Parathyroid adenoma (tissue), 2 donors: ENCODE data around the gene PIP4K2C.

Experiments used
- H2AFZ ChIP-seq: fragments of 300-600 bp; sonication (generic); one replicate; pipeline ENCODE4 v1.7.0; 2017; ENCODE audit warnings: antibody characterized with exemption, mild to moderate bottlenecking
- H3K27ac ChIP-seq: fragments of 300-600 bp; sonication (generic); one replicate; pipeline ENCODE4 v1.7.0; 2017
- H3K27me3 ChIP-seq: fragments of 300-600 bp; sonication (generic); one replicate; pipeline ENCODE4 v1.7.0; 2017; ENCODE audit warnings: low read length; ENCODE audit not compliant: control insufficient read depth, insufficient read depth
- H3K36me3 ChIP-seq: fragments of 300-600 bp; sonication (generic); one replicate; pipeline ENCODE4 v1.7.0; 2017; ENCODE audit warnings: low read length; ENCODE audit not compliant: control insufficient read depth, insufficient read depth
- H3K4me1 ChIP-seq: fragments of 300-600 bp; sonication (generic); one replicate; pipeline ENCODE4 v1.7.0; 2017; ENCODE audit warnings: control low read depth
- H3K4me2 ChIP-seq: fragments of 300-600 bp; sonication (generic); one replicate; pipeline ENCODE4 v1.7.0; 2017; ENCODE audit warnings: low read length
- H3K4me3 ChIP-seq: fragments of 300-600 bp; sonication (generic); one replicate; pipeline ENCODE4 v1.7.0; 2017; ENCODE audit warnings: low read depth, low read length
- H3K79me2 ChIP-seq: fragments of 300-600 bp; sonication (generic); one replicate; pipeline ENCODE4 v1.7.0; 2017; ENCODE audit warnings: control low read depth
- H3K9ac ChIP-seq: fragments of 300-600 bp; sonication (generic); one replicate; pipeline ENCODE4 v1.7.0; 2017; ENCODE audit warnings: mild to moderate bottlenecking
- H3K9me3 ChIP-seq: fragments of 300-600 bp; sonication (generic); one replicate; pipeline ENCODE4 v1.7.0; 2017; ENCODE audit warnings: low read length; ENCODE audit not compliant: control insufficient read depth
- TF ChIP-seq, protein P1 (sequence below): fragments of 300-600 bp; sonication (generic); IDR thresholded peaks from one replicate; pipeline ENCODE4 v1.7.0; 2017; ENCODE audit warnings: antibody characterized with exemption, mild to moderate bottlenecking
- donor health status: primary hyperparathyroidism.

PIP4K2C gene

GRCh38 chr12:57583008-57583831, 7.8 kb upstream of the PIP4K2C start:
- Histone ChIP-seq H3K4me3 (no peak overlapping the region), H2AFZ (no peak overlapping the region), H3K9me3 (no peaks in the 10 kb centered on the region), H3K36me3 (no peaks in the 10 kb centered on the region), H3K4me2 (no peak overlapping the region), H3K27me3 (no peaks in the 10 kb centered on the region), H3K9ac (no peak overlapping the region), H3K27ac (no peak overlapping the region), H3K4me1 (no peaks in the 10 kb centered on the region), H3K79me2 (no peaks in the 10 kb centered on the region)
- TF ChIP-seq, protein P1, sequence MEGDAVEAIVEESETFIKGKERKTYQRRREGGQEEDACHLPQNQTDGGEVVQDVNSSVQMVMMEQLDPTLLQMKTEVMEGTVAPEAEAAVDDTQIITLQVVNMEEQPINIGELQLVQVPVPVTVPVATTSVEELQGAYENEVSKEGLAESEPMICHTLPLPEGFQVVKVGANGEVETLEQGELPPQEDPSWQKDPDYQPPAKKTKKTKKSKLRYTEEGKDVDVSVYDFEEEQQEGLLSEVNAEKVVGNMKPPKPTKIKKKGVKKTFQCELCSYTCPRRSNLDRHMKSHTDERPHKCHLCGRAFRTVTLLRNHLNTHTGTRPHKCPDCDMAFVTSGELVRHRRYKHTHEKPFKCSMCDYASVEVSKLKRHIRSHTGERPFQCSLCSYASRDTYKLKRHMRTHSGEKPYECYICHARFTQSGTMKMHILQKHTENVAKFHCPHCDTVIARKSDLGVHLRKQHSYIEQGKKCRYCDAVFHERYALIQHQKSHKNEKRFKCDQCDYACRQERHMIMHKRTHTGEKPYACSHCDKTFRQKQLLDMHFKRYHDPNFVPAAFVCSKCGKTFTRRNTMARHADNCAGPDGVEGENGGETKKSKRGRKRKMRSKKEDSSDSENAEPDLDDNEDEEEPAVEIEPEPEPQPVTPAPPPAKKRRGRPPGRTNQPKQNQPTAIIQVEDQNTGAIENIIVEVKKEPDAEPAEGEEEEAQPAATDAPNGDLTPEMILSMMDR, result peak; percentile 95

DNA sequence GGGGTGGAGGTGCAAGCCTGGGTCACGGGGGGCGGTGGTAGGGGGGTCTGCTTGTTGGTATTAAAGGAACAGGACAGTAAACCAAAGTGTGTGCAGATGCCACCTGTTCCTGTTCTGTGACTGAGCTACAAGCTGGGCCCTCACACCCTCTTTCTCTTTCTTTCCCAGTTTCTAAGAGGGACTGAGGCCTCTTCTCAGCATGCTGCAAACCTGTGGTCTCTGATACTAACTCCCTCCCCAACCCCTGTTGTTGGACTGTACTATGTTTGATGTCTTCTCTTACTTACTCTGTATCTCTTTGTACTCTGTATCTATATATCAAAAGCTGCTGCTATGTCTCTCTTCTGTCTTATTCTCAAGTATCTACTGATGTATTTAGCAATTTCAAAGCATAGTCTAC, 6.9 kb upstream of the PIP4K2C start:
- Histone ChIP-seq H3K79me2 (no peaks in the 10 kb centered on the region), H3K9ac (no peak overlapping the region), H3K9me3 (no peaks in the 10 kb centered on the region), H3K4me3 (no peak overlapping the region), H3K36me3 (no peaks in the 10 kb centered on the region), H3K4me2 (no peak overlapping the region), H2AFZ (no peak overlapping the region), H3K4me1 (no peaks in the 10 kb centered on the region), H3K27ac (no peak overlapping the region), H3K27me3 (no peaks in the 10 kb centered on the region)
- TF ChIP-seq, protein P1, result no peak

GRCh38 chr12:57584690-57585089, 6.3 kb upstream of the PIP4K2C start:
- Histone ChIP-seq H3K4me3 (no peak overlapping the region), H3K27ac (no peak overlapping the region), H3K27me3 (no peaks in the 10 kb centered on the region), H3K4me2 (no peak overlapping the region), H3K4me1 (no peaks in the 10 kb centered on the region), H3K9ac (no peak overlapping the region), H3K36me3 (no peaks in the 10 kb centered on the region), H3K79me2 (no peaks in the 10 kb centered on the region), H2AFZ (no peak overlapping the region), H3K9me3 (no peaks in the 10 kb centered on the region)
- TF ChIP-seq, protein P1, result no peak

DNA sequence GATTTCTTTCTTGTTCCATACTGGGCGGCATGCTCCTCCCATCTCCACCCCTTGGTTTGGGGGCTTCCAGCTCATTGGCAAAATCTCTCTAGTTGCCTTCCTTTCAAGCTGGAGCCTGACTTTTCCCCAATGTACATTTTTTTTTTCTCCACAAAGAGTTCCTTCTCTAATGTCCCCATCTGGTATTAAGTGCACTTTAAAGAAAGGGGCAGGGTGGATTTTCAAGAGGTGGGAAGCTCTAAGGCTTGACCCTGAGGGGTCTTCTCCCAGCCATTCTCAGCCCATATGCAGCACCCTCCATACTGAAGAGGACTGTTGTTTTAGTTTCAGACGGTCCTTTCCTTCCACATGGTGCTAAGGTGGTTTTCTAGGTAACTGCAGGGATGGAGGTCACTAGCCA, 5.8 kb upstream of the PIP4K2C start:
- Histone ChIP-seq H3K27me3 (no peaks in the 10 kb centered on the region), H3K9me3 (no peaks in the 10 kb centered on the region), H3K9ac (no peak overlapping the region), H2AFZ (no peak overlapping the region), H3K27ac (no peak overlapping the region), H3K79me2 (no peaks in the 10 kb centered on the region), H3K4me2 (no peak overlapping the region), H3K36me3 (no peaks in the 10 kb centered on the region), H3K4me1 (no peaks in the 10 kb centered on the region), H3K4me3 (no peak overlapping the region)
- TF ChIP-seq, protein P1, result no peak

GRCh38 chr12:57586128-57586527, 4.9 kb upstream of the PIP4K2C start:
- Histone ChIP-seq H3K9me3 (no peaks in the 10 kb centered on the region), H3K4me2 (no peak overlapping the region), H3K27me3 (no peaks in the 10 kb centered on the region), H3K79me2 (no peaks in the 10 kb centered on the region), H2AFZ (no peak overlapping the region), H3K36me3 (no peaks in the 10 kb centered on the region), H3K27ac (no peak overlapping the region), H3K9ac (no peak overlapping the region), H3K4me3 (no peak overlapping the region), H3K4me1 (no peaks in the 10 kb centered on the region)
- TF ChIP-seq, protein P1, result no peak
